Osteoblast (primary cell): ENCODE measurements around the gene INPP5A. TPM values are rescaled to one million over a fixed set of nuclear protein-coding genes. Genes with fewer than 3 reads are reported as not detected.

Experiments
- DNase-seq: peaks from one replicate; pipeline ENCODE4 v3.0.0; 2011; ENCODE audit warnings: low spot score, mixed read lengths; ENCODE audit not compliant: insufficient read length; ENCODE audit errors: missing footprints
- H2AFZ ChIP-seq: 2 replicates; pipeline ENCODE4 v1.6.0; 2011; ENCODE audit warnings: mild to moderate bottlenecking, low read length
- H3K27ac ChIP-seq: 2 replicates; pipeline ENCODE4 v1.5.1; 2011; ENCODE audit warnings: mild to moderate bottlenecking, low read depth, low read length, moderate library complexity
- H3K27me3 ChIP-seq: 2 replicates; pipeline ENCODE4 v1.6.0; 2012; ENCODE audit warnings: mild to moderate bottlenecking, control low read depth, inconsistent platforms, low read length, moderate library complexity; ENCODE audit not compliant: insufficient read depth
- H3K36me3 ChIP-seq: 2 replicates; pipeline ENCODE4 v1.5.1; 2011; ENCODE audit warnings: mild to moderate bottlenecking, low read length, control low read depth, moderate library complexity; ENCODE audit not compliant: insufficient read depth
- H3K4me1 ChIP-seq: 2 replicates; pipeline ENCODE4 v1.5.1; 2011; ENCODE audit warnings: mild to moderate bottlenecking, low read length, control low read depth, moderate library complexity; ENCODE audit not compliant: insufficient read depth
- H3K4me2 ChIP-seq: 2 replicates; pipeline ENCODE4 v1.6.0; 2011; ENCODE audit warnings: mild to moderate bottlenecking, low read length; ENCODE audit not compliant: insufficient read depth
- H3K4me3 ChIP-seq: fragments of 200-600 bp; sonication (generic); 3 replicates; pipeline ENCODE4 v1.5.1; 2012; ENCODE audit warnings: mild to moderate bottlenecking, low read length, inconsistent platforms; ENCODE audit not compliant: insufficient read depth
- H3K79me2 ChIP-seq: 2 replicates; pipeline ENCODE4 v1.6.0; 2012; ENCODE audit warnings: mild to moderate bottlenecking, low read length, control low read depth, inconsistent platforms; ENCODE audit not compliant: insufficient read depth
- H3K9me3 ChIP-seq: 2 replicates; pipeline ENCODE4 v1.5.1; 2011; ENCODE audit warnings: low read depth, low read length, control low read depth
- H4K20me1 ChIP-seq: 2 replicates; pipeline ENCODE4 v1.6.0; 2012; ENCODE audit warnings: mild to moderate bottlenecking, low read length, control low read depth; ENCODE audit not compliant: insufficient read depth
- CTCF ChIP-seq: IDR thresholded peaks from 2 replicates; pipeline ENCODE4 v1.5.1; 2011; ENCODE audit warnings: mild to moderate bottlenecking, low read depth, low read length, moderate library complexity; ENCODE audit errors: extremely low read depth
- total RNA-seq: library from RNA; depleted of rRNA; stranded (reverse); fragments of >200 nt; gene quantifications from 2 replicates; pipeline ENCODE4 v1.2.3, GENCODE V29; 2012

INPP5A gene
- total RNA-seq, 1 donor = 22.8 TPM

- no peak overlapping the region for H2AFZ ChIP-seq
- no peaks in the 10 kb centered on the region for H3K79me2 ChIP-seq
- DNase-seq = no peak
- H3K9me3 ChIP-seq = no peaks in the 10 kb centered on the region
- H3K36me3 ChIP-seq = no peaks in the 10 kb centered on the region
- no peak overlapping the region for H3K4me2 ChIP-seq
- TF ChIP-seq CTCF = no peak
- H3K4me1 ChIP-seq = no peaks in the 10 kb centered on the region
- no peak overlapping the region for H3K4me3 ChIP-seq
- no peaks in the 10 kb centered on the region for H4K20me1 ChIP-seq
- no peaks in the 10 kb centered on the region for H3K27me3 ChIP-seq
- no peak overlapping the region for H3K27ac ChIP-seq
Observed at GRCh38 chr10:132763545-132763944, 226.0 kb downstream of the INPP5A start.

DNA sequence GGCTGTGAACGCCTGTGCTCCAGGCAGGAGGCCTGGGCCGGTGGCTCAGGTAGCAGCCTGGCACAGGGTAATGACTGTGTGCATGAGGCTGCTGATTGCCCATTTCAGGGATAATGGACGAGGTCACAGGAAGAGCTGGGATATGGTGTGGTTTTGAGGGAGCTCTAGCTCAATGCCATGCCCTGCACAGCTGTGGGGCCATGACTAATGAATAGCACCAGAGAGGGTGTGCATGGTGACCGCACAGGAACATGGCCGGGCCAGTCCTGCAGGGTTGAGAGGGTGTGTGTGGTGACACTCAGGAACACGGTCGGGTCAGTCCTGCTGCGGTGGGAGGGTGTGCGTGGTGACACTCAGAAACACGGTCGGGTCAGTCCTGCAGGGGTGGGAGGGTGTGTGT is 226.5 kb downstream of the INPP5A start:
- H4K20me1 ChIP-seq = no peaks in the 10 kb centered on the region
- H3K79me2 ChIP-seq = no peaks in the 10 kb centered on the region
- H3K27me3 ChIP-seq = no peaks in the 10 kb centered on the region
- H3K27ac ChIP-seq = no peak overlapping the region
- H3K4me1 ChIP-seq = no peaks in the 10 kb centered on the region
- no peak for TF ChIP-seq CTCF
- no peaks in the 10 kb centered on the region for H3K36me3 ChIP-seq
- no peaks in the 10 kb centered on the region for H3K9me3 ChIP-seq
- H3K4me2 ChIP-seq = no peak overlapping the region
- no peak for DNase-seq
- H2AFZ ChIP-seq = no peak overlapping the region
- H3K4me3 ChIP-seq = no peak overlapping the region

DNA sequence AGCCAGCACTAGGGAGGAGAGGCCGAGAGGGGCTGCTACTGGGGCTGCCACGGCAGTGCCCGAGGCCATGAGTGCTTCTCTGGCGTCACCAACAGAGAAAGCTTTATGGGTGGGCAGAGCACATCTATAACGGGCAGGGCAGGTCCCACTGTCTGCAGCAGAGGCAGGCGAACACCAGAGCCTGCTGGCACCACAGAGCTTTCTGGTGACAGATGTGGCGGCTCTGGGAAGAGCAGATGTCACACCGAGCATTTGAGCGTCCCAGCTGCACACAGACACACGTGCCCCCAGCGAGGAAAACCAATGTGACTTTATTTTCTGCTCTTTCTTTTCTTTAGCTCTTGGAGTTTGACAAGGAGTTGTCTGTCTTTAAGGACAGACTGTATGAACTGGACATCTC is 227.8 kb downstream of the INPP5A start:
- H3K79me2 ChIP-seq = no peaks in the 10 kb centered on the region
- H3K36me3 ChIP-seq = no peaks in the 10 kb centered on the region
- no peak overlapping the region for H3K4me3 ChIP-seq
- DNase-seq = no peak
- no peak overlapping the region for H2AFZ ChIP-seq
- no peak overlapping the region for H3K27ac ChIP-seq
- no peaks in the 10 kb centered on the region for H3K4me1 ChIP-seq
- no peaks in the 10 kb centered on the region for H3K27me3 ChIP-seq
- H4K20me1 ChIP-seq = no peaks in the 10 kb centered on the region
- no peaks in the 10 kb centered on the region for H3K9me3 ChIP-seq
- no peak overlapping the region for H3K4me2 ChIP-seq
- no peak for TF ChIP-seq CTCF

GRCh38 chr10:132766291-132766690 is 228.7 kb downstream of the INPP5A start:
- Histone ChIP-seq H3K4me2 (no peak overlapping the region), H4K20me1 (no peaks in the 10 kb centered on the region), H3K27me3 (no peaks in the 10 kb centered on the region), H3K36me3 (no peaks in the 10 kb centered on the region), H3K9me3 (no peaks in the 10 kb centered on the region), H3K4me1 (no peaks in the 10 kb centered on the region), H3K27ac (no peak overlapping the region), H2AFZ (no peak overlapping the region), H3K4me3 (no peak overlapping the region), H3K79me2 (no peaks in the 10 kb centered on the region)
- DNase-seq = no peak
- TF ChIP-seq CTCF = no peak
